Erythroblast (primary cell): Measurements from ENCODE around the gene MS4A6E.

Experiments used
- GATA1 ChIP-seq: IDR thresholded peaks from 2 replicates; pipeline ENCODE4 v1.6.1; 2011; ENCODE audit warnings: low read depth, mild to moderate bottlenecking, control low read depth, low read length, moderate library complexity
- POLR2A ChIP-seq: IDR thresholded peaks from 2 replicates; pipeline ENCODE4 v1.6.1; 2011; ENCODE audit warnings: mild to moderate bottlenecking, low read length

GRCh38 chr11:60389279-60389910, 62.3 kb downstream of the MS4A6E start:
- TF ChIP-seq POLR2A (no peak), GATA1 (no peak)
